ENCODE results near the gene MAJIN.

The MAJIN gene

GRCh38 chr11:64976651-64977050, 4.7 kb upstream of the MAJIN start:
- Mint-ChIP-seq H3K4me1 (no peaks in the 10 kb centered on the region), H3K4me3 (no peak overlapping the region), H3K36me3 (ENCODE audit: insufficient read depth) (peaks cover 2% of the 10 kb centered on the region), H3K27me3 (peaks cover 14% of the 10 kb centered on the region), H3K27ac (ENCODE audit: low read depth) (no peak overlapping the region), H3K9me3 (no peaks in the 10 kb centered on the region)
- DNase-seq (ENCODE audit: low spot score in 2 of 2) (no peak), ATAC-seq (replicated peaks; ENCODE audit: extremely low read depth, poor library complexity, severe bottlenecking) (no peak)

DNA sequence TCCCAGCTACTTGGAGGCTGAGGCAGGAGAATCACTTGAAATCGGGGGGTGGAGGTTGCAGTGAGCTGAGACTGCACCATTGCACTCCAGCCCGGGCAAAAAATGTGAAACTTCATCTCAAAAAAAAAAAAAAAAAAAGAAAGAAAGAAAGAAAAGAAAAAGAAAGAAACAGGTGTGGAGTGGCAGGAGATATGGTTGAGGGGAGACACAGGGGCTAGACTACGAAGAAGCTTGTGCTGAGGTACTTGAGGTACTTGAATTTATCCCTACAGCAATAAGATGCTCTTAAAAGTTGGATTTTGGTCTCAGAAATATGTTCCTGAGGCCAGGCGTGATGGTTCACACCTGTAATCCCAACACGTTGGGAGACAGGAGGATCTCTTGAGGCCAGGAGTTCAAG, 2.2 kb upstream of the MAJIN start:
- Mint-ChIP-seq H3K4me3 (no peak overlapping the region), H3K27me3 (no peaks in the 10 kb centered on the region), H3K4me1 (no peaks in the 10 kb centered on the region), H3K27ac (ENCODE audit: low read depth) (no peak overlapping the region), H3K36me3 (ENCODE audit: insufficient read depth) (peaks cover 4% of the 10 kb centered on the region), H3K9me3 (no peaks in the 10 kb centered on the region)
- DNase-seq (ENCODE audit: low spot score in 2 of 2) (no peak), ATAC-seq (replicated peaks; ENCODE audit: extremely low read depth, poor library complexity, severe bottlenecking) (no peak)

DNA sequence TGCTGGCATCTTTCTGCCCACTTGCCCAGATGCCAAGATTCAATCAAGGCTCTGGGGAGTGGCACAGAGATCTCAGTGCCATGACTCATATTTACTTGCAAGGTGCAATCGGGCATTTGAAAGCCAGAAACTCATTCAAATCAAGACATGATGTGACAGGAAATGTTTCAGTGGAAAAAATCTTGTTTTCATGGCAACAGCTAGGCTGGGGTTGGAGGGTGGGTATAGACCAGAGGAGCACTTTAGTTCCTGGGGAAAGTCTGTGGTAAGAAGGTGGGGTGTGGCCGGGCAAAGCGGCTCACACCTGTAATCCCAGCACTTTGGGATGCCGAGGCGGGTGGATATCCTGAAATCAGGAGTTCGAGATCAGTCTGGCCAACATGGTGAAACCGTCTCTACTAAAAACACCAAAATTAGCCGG, 1.2 kb downstream of the MAJIN start:
- no peak for ATAC-seq (replicated peaks; ENCODE audit: extremely low read depth, poor library complexity, severe bottlenecking)
- no peaks in the 10 kb centered on the region for H3K27me3 Mint-ChIP-seq
- peak overlapping the region; percentile 20 for H3K4me3 Mint-ChIP-seq
- H3K9me3 Mint-ChIP-seq = no peaks in the 10 kb centered on the region
- no peak for DNase-seq (ENCODE audit: low spot score in 2 of 2)
- H3K36me3 Mint-ChIP-seq (ENCODE audit: insufficient read depth) = peaks cover 3% of the 10 kb centered on the region
- H3K27ac Mint-ChIP-seq (ENCODE audit: low read depth) = no peak overlapping the region
- no peaks in the 10 kb centered on the region for H3K4me1 Mint-ChIP-seq

DNA sequence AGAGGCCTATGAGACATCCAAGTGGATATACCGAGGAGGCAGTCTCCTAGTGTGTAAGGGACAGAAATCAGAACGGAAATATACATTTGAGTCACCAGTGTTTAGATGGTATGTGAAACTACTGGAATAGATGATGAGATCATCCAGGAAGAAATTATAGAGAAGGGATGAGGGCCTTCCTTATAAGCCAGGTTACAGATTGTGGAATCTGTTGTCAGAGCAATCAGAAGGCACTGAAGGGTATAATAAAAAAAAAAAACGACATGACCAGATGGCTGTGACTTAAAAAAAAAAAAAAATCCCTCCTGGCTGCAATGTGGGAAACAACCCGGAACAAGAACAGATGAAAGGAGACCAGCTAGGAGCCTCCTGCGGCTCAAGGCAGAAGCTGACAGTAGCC, 2.7 kb downstream of the MAJIN start:
- no peak for ATAC-seq (replicated peaks; ENCODE audit: extremely low read depth, poor library complexity, severe bottlenecking)
- Mint-ChIP-seq H3K9me3 (no peaks in the 10 kb centered on the region), H3K4me1 (no peaks in the 10 kb centered on the region), H3K36me3 (ENCODE audit: insufficient read depth) (peaks cover 3% of the 10 kb centered on the region), H3K27ac (ENCODE audit: low read depth) (no peak overlapping the region), H3K4me3 (no peak overlapping the region), H3K27me3 (no peaks in the 10 kb centered on the region)
- no peak for DNase-seq (ENCODE audit: low spot score in 2 of 2)

GRCh38 chr11:64967375-64967774, 4.5 kb downstream of the MAJIN start:
- H3K27ac Mint-ChIP-seq (ENCODE audit: low read depth) = no peak overlapping the region
- H3K36me3 Mint-ChIP-seq (ENCODE audit: insufficient read depth) = peaks cover 3% of the 10 kb centered on the region
- no peak for DNase-seq (ENCODE audit: low spot score in 2 of 2)
- ATAC-seq (replicated peaks; ENCODE audit: extremely low read depth, poor library complexity, severe bottlenecking) = no peak
- H3K27me3 Mint-ChIP-seq = peaks cover 4% of the 10 kb centered on the region
- no peak overlapping the region for H3K4me3 Mint-ChIP-seq
- H3K4me1 Mint-ChIP-seq = no peaks in the 10 kb centered on the region
- H3K9me3 Mint-ChIP-seq = no peaks in the 10 kb centered on the region

GRCh38 chr11:64963072-64963631, 8.8 kb downstream of the MAJIN start:
- Mint-ChIP-seq H3K4me1 (no peaks in the 10 kb centered on the region), H3K27ac (ENCODE audit: low read depth) (no peak overlapping the region), H3K36me3 (ENCODE audit: insufficient read depth) (no peaks in the 10 kb centered on the region), H3K27me3 (peaks cover 12% of the 10 kb centered on the region), H3K4me3 (no peak overlapping the region), H3K9me3 (no peaks in the 10 kb centered on the region)
- ATAC-seq (replicated peaks; ENCODE audit: extremely low read depth, poor library complexity, severe bottlenecking) (no peak), DNase-seq (ENCODE audit: low spot score in 2 of 2) (no peak)

DNA sequence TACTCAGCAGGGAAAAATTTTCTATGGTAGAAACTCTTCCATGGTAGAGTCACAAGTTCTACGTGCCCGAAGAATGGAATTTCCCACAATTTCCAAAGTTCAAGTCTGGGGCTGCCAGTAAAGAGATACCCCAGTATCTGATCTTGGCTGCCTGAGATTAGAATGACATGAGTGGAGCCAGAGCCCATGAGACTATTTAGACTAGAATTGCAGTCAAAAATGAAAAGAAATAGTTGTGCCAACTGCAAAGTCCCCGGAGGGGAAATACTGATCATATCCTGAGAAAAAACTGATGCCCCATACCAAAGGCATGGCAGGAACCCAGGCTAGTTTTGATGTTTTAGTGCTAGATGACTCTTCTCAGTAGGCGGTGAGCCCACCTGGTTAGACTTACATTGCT, 11.2 kb downstream of the MAJIN start:
- H3K27me3 Mint-ChIP-seq = peaks cover 21% of the 10 kb centered on the region
- DNase-seq (ENCODE audit: low spot score in 2 of 2) = no peak
- no peaks in the 10 kb centered on the region for H3K4me1 Mint-ChIP-seq
- H3K36me3 Mint-ChIP-seq (ENCODE audit: insufficient read depth) = no peaks in the 10 kb centered on the region
- no peaks in the 10 kb centered on the region for H3K9me3 Mint-ChIP-seq
- ATAC-seq (replicated peaks; ENCODE audit: extremely low read depth, poor library complexity, severe bottlenecking) = no peak
- H3K27ac Mint-ChIP-seq (ENCODE audit: low read depth) = no peak overlapping the region
- H3K4me3 Mint-ChIP-seq = no peak overlapping the region

DNA sequence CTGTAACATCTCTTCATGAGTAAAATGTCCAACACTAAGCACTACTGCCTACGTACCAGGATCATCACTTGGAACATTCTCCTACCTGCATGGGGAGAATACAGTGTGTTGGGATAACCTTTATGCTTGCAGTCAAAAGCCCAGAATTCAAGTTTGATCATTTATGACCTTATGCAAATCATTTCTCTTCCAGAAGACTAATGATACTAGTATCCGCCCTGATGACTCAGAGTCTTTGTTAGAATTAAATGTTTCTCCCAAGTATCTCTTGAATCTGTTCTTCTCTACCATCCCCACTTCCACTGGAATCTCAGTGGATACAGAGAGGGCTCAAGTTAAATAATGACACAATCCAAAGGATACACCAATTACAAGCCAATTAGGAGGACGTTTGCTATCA, 12.4 kb downstream of the MAJIN start:
- H3K27ac Mint-ChIP-seq (ENCODE audit: low read depth) = no peak overlapping the region
- no peaks in the 10 kb centered on the region for H3K9me3 Mint-ChIP-seq
- ATAC-seq (replicated peaks; ENCODE audit: extremely low read depth, poor library complexity, severe bottlenecking) (no peak), DNase-seq (ENCODE audit: low spot score in 2 of 2) (no peak)
- H3K27me3 Mint-ChIP-seq = peaks cover 21% of the 10 kb centered on the region
- no peaks in the 10 kb centered on the region for H3K4me1 Mint-ChIP-seq
- H3K4me3 Mint-ChIP-seq = no peak overlapping the region
- H3K36me3 Mint-ChIP-seq (ENCODE audit: insufficient read depth) = no peaks in the 10 kb centered on the region

- DNase-seq (ENCODE audit: low spot score in 2 of 2) = no peak
Observed at GRCh38 chr11:64954201-64954600, 17.7 kb downstream of the MAJIN start.

DNA sequence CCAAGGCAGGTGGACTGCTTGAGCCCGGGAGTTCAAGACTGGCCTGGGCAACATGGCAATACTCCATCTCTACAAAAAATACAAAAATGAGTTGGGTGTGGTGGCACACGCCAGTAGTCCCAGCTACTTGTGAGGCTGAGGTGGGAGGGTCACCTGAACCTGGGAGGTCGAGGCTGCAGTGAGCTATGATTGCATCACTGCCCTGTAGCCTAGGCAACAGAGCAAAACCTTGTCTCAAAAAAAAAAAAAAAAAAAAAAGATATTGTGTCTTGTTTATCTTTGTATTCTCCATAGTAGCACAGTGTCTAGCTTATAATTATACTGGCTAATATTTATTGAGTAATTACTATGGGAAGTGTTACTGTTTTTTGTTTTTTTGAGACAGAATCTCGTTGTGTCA, 20.4 kb downstream of the MAJIN start:
- Mint-ChIP-seq H3K36me3 (ENCODE audit: insufficient read depth) (peaks cover 2% of the 10 kb centered on the region), H3K27me3 (peaks cover 24% of the 10 kb centered on the region), H3K4me1 (no peaks in the 10 kb centered on the region), H3K9me3 (no peaks in the 10 kb centered on the region), H3K27ac (ENCODE audit: low read depth) (no peak overlapping the region), H3K4me3 (no peak overlapping the region)
- DNase-seq (ENCODE audit: low spot score in 2 of 2) (no peak), ATAC-seq (replicated peaks; ENCODE audit: extremely low read depth, poor library complexity, severe bottlenecking) (no peak)

More at GRCh38 chr11:64954201-64954600, 17.7 kb downstream of the MAJIN start:
- H3K27me3 Mint-ChIP-seq = peaks cover 33% of the 10 kb centered on the region
- H3K9me3 Mint-ChIP-seq = no peaks in the 10 kb centered on the region
- ATAC-seq (replicated peaks; ENCODE audit: extremely low read depth, poor library complexity, severe bottlenecking) = no peak
- no peaks in the 10 kb centered on the region for H3K4me1 Mint-ChIP-seq
- no peak overlapping the region for H3K27ac Mint-ChIP-seq (ENCODE audit: low read depth)
- H3K36me3 Mint-ChIP-seq (ENCODE audit: insufficient read depth) = peaks cover 2% of the 10 kb centered on the region
- no peak overlapping the region for H3K4me3 Mint-ChIP-seq

DNA sequence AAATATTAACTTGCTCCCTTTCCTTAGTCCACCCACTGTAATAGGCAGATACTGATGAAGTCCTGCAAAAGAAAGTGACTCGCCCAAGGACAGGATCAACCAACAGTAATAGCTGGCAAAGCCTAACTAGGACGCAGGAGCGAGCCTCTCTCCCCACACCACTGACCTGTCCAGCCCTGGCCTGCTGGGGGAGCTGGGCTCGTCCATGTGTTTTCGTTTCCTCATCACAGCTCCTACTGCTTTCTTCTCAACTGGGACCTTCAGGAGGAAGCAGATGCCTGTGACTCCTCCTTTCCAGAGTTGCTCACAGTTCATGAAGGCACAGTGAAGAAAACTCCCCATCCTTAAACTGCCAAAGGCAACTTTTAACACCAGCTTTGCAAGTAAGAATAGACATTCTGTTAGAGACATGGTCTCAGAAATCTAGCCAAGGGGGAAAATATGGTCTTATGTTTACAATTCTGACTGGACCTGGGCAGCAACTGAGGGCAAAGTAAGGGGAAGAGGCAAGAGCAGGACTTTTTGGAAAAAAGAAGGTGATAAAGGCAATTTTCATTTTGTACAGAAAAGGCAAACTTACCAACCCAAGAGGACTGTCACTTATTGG, 24.6 kb downstream of the MAJIN start:
- no peak for DNase-seq (ENCODE audit: low spot score in 2 of 2)
- Mint-ChIP-seq H3K4me3 (no peak overlapping the region), H3K27ac (ENCODE audit: low read depth) (no peak overlapping the region), H3K9me3 (no peaks in the 10 kb centered on the region), H3K27me3 (peaks cover 39% of the 10 kb centered on the region), H3K4me1 (no peaks in the 10 kb centered on the region), H3K36me3 (ENCODE audit: insufficient read depth) (peaks cover 2% of the 10 kb centered on the region)
- ATAC-seq (replicated peaks; ENCODE audit: extremely low read depth, poor library complexity, severe bottlenecking) = no peak

DNA sequence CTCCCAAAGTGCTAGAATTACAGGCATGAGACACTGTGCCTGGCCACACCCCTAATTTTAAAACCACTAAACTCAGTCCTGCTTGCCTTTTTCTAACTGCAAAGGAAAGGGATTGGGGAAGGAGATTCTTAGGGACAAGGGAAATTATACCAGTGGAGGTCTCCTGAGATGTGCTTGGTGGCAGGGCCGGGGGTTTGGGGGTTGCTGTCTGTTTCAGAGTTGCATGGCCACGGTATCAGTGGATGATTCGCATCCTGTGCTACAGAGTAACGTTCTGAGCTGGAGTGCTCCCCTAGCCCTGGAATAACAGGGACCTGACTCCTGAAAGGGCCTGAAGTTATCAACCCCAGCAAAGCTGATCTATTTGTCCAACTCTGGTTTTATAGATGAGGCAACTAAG, 35.4 kb downstream of the MAJIN start:
- no peaks in the 10 kb centered on the region for H3K4me1 Mint-ChIP-seq
- H3K9me3 Mint-ChIP-seq = no peaks in the 10 kb centered on the region
- peaks cover 5% of the 10 kb centered on the region for H3K36me3 Mint-ChIP-seq (ENCODE audit: insufficient read depth)
- ATAC-seq (replicated peaks; ENCODE audit: extremely low read depth, poor library complexity, severe bottlenecking) (no peak), DNase-seq (ENCODE audit: low spot score in 2 of 2) (no peak)
- H3K4me3 Mint-ChIP-seq = no peak overlapping the region
- H3K27me3 Mint-ChIP-seq = no peaks in the 10 kb centered on the region
- H3K27ac Mint-ChIP-seq (ENCODE audit: low read depth) = no peak overlapping the region

DNA sequence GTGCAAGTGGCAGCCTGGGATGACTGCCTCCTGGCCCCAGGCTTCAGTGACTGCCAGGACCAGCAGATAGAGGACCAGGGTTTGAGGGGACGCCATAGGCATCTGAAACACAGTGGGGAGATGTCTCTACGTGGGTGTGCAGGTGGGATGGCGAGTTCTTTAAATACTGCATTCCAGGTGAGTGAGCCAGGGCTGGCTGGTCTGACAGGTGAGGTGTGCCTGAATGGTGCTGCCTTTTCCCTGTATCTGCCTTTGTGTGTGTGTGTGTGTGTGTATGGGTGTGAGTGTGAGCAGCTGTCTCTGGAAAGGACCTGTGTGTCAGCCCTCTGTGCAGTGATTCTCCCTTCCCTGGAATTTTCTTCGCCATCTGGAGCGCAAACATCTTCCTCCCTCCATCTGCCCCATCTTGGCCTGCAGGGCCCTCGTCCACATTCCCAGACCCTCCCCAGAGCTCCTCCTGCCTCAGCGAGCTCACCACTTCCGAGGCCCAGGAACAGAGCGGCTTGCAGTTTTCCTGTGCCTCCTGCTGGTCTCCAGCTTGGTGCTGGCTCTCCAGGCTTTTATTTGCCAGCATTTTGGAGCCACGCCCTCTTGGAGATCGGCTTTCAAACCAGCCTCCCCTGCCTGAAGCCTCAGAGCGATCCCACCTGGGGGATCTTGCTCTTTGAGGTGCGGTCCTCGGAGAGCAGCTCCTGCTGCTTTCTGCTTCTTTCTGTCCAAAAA, 36.4 kb downstream of the MAJIN start, which contains the start of gene GPHA2:
GPHA2 (minus strand) TSS at position 535 of the 723 bp plus-strand sequence; CDS start at position 102, 433 bp downstream.
- Mint-ChIP-seq H3K4me1 (no peaks in the 10 kb centered on the region), H3K27me3 (no peaks in the 10 kb centered on the region), H3K4me3 (no peak within 1 kb of the TSS), H3K9me3 (no peaks in the 10 kb centered on the region), H3K36me3 (ENCODE audit: insufficient read depth) (peaks cover 5% of the 10 kb centered on the region), H3K27ac (ENCODE audit: low read depth) (no peak within 1 kb of the TSS)
- no peak for DNase-seq (ENCODE audit: low spot score in 2 of 2)
- no peak for ATAC-seq (replicated peaks; ENCODE audit: extremely low read depth, poor library complexity, severe bottlenecking)

All from central memory CD8-positive, alpha-beta T cell (primary cell).